ENCODE results near the gene PLEKHG4B.

The PLEKHG4B gene

GRCh38 chr5:141761-142160, 49.8 kb downstream of the PLEKHG4B start:
- Mint-ChIP-seq H3K4me1 (no peaks in the 10 kb centered on the region), H3K27ac (no peak overlapping the region), H3K9me3 (peaks cover 3% of the 10 kb centered on the region), H3K4me3 (no peak overlapping the region), H3K27me3 (ENCODE audit: low read depth) (peaks cover 5% of the 10 kb centered on the region), H3K36me3 (ENCODE audit: low read depth) (peaks cover 21% of the 10 kb centered on the region)
- TF ChIP-seq CTCF (IDR thresholded peaks at IDR 0.05; ENCODE audit: unreplicated experiment in 3 of 3): no peak

GRCh38 chr5:142246-142810, 50.4 kb downstream of the PLEKHG4B start:
- Mint-ChIP-seq H3K36me3 (ENCODE audit: low read depth) (peaks cover 27% of the 10 kb centered on the region), H3K9me3 (peaks cover 9% of the 10 kb centered on the region), H3K4me1 (no peaks in the 10 kb centered on the region), H3K27ac (no peak overlapping the region), H3K27me3 (ENCODE audit: low read depth) (peaks cover 5% of the 10 kb centered on the region), H3K4me3 (no peak overlapping the region)
- TF ChIP-seq CTCF (IDR thresholded peaks at IDR 0.05; ENCODE audit: unreplicated experiment in 3 of 3): no peak

GRCh38 chr5:143041-143440, 51.1 kb downstream of the PLEKHG4B start:
- peaks cover 5% of the 10 kb centered on the region for H3K27me3 Mint-ChIP-seq (ENCODE audit: low read depth)
- no peak overlapping the region for H3K4me3 Mint-ChIP-seq
- no peak for TF ChIP-seq CTCF (IDR thresholded peaks at IDR 0.05; ENCODE audit: unreplicated experiment in 3 of 3)
- peaks cover 34% of the 10 kb centered on the region for H3K36me3 Mint-ChIP-seq (ENCODE audit: low read depth)
- no peak overlapping the region for H3K27ac Mint-ChIP-seq
- no peaks in the 10 kb centered on the region for H3K4me1 Mint-ChIP-seq
- H3K9me3 Mint-ChIP-seq: peaks cover 16% of the 10 kb centered on the region

GRCh38 chr5:144941-145340, 53.0 kb downstream of the PLEKHG4B start:
- H3K36me3 Mint-ChIP-seq (ENCODE audit: low read depth): peaks cover 48% of the 10 kb centered on the region
- H3K9me3 Mint-ChIP-seq: peaks cover 19% of the 10 kb centered on the region
- no peaks in the 10 kb centered on the region for H3K4me1 Mint-ChIP-seq
- no peak overlapping the region for H3K4me3 Mint-ChIP-seq
- H3K27ac Mint-ChIP-seq: no peak overlapping the region
- peaks cover 5% of the 10 kb centered on the region for H3K27me3 Mint-ChIP-seq (ENCODE audit: low read depth)
- no peak for TF ChIP-seq CTCF (IDR thresholded peaks at IDR 0.05; ENCODE audit: unreplicated experiment in 3 of 3)

GRCh38 chr5:145585-146323, 53.8 kb downstream of the PLEKHG4B start:
- Mint-ChIP-seq H3K27ac (no peak overlapping the region), H3K36me3 (ENCODE audit: low read depth) (peaks cover 57% of the 10 kb centered on the region), H3K27me3 (ENCODE audit: low read depth) (peaks cover 5% of the 10 kb centered on the region), H3K4me1 (no peaks in the 10 kb centered on the region), H3K4me3 (no peak overlapping the region), H3K9me3 (peaks cover 19% of the 10 kb centered on the region)
- TF ChIP-seq CTCF (IDR thresholded peaks at IDR 0.05; ENCODE audit: unreplicated experiment in 3 of 3): no peak

- no peaks in the 10 kb centered on the region for H3K4me1 Mint-ChIP-seq
- peaks cover 5% of the 10 kb centered on the region for H3K27me3 Mint-ChIP-seq (ENCODE audit: low read depth)
- no peak overlapping the region for H3K4me3 Mint-ChIP-seq
- peaks cover 56% of the 10 kb centered on the region for H3K36me3 Mint-ChIP-seq (ENCODE audit: low read depth)
- peaks cover 19% of the 10 kb centered on the region for H3K9me3 Mint-ChIP-seq
- no peak for TF ChIP-seq CTCF (IDR thresholded peaks at IDR 0.05; ENCODE audit: unreplicated experiment in 3 of 3)
- H3K27ac Mint-ChIP-seq: no peak overlapping the region
Observed at GRCh38 chr5:147751-148150, 55.8 kb downstream of the PLEKHG4B start.
